Measurements from ENCODE around the gene KRTAP22-2. TPM values are rescaled to one million over a fixed set of nuclear protein-coding genes. Genes with fewer than 3 reads are reported as not detected.

Gene KRTAP22-2
- total and polyA plus RNA-seq, 10 donors = not detected

DNA sequence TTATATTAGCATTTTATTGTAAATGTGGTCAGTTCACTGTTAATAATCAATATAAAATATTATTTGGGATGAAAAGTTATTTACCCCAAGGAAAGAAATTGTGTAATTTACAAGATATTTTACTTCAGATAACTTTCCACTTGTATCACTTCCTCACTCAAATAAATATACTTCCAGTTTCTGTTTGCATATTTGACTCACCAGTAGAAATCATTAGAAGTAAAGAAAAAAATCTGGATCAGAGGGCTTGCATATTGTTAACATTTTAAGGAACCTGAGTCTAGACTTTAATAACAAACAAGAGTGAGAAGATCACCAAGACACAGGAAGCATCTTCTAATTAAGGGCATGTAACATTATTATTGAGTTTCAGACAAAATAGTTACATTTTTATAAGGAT lies 29.9 kb upstream of the KRTAP22-2 start:
- intact Hi-C loops (cut with DNase I; ENCODE audit: low total_unique reads) = no loop called here

GRCh38 chr21:30616125-30616524 lies 25.9 kb upstream of the KRTAP22-2 start, which contains the start of gene KRTAP20-1:
Gene KRTAP20-1 (plus strand): TSS chr21:30616425. CDS start chr21:30616455, 30 bp downstream.
- WGBS, 5 donors = 89 to 99% (median 94%) methylated on average over 2 of the region's 2 CpGs
- intact Hi-C loops (cut with DNase I; ENCODE audit: low total_unique reads) = no loop called here

More for the DNA sequence above, 29.9 kb upstream of the KRTAP22-2 start:
- TF ChIP-seq POLR2A (IDR thresholded peaks at IDR 0.05) (no peak), POLR2AphosphoS5 (IDR thresholded peaks at IDR 0.05) (no peak)
- TF ChIP-seq, protein P1, sequence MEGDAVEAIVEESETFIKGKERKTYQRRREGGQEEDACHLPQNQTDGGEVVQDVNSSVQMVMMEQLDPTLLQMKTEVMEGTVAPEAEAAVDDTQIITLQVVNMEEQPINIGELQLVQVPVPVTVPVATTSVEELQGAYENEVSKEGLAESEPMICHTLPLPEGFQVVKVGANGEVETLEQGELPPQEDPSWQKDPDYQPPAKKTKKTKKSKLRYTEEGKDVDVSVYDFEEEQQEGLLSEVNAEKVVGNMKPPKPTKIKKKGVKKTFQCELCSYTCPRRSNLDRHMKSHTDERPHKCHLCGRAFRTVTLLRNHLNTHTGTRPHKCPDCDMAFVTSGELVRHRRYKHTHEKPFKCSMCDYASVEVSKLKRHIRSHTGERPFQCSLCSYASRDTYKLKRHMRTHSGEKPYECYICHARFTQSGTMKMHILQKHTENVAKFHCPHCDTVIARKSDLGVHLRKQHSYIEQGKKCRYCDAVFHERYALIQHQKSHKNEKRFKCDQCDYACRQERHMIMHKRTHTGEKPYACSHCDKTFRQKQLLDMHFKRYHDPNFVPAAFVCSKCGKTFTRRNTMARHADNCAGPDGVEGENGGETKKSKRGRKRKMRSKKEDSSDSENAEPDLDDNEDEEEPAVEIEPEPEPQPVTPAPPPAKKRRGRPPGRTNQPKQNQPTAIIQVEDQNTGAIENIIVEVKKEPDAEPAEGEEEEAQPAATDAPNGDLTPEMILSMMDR (IDR thresholded peaks at IDR 0.05 in 8 of 11, conservative IDR thresholded peaks at IDR 0.05 in 3 of 11) = no peak
- H3K4me1 ChIP-seq = no peaks in the 10 kb centered on the region
- DNase-seq = no peak
- no peak overlapping the region for H3K4me3 ChIP-seq
- H3K27ac ChIP-seq = no peak overlapping the region
- peaks cover 0 to 19% (median 3%) of the 10 kb centered on the region in 8 donors for H3K9me3 ChIP-seq
- H3K36me3 ChIP-seq = no peaks in the 10 kb centered on the region
- H3K27me3 ChIP-seq (replicated peaks in 1 of 7) = no peaks in the 10 kb centered on the region

DNA sequence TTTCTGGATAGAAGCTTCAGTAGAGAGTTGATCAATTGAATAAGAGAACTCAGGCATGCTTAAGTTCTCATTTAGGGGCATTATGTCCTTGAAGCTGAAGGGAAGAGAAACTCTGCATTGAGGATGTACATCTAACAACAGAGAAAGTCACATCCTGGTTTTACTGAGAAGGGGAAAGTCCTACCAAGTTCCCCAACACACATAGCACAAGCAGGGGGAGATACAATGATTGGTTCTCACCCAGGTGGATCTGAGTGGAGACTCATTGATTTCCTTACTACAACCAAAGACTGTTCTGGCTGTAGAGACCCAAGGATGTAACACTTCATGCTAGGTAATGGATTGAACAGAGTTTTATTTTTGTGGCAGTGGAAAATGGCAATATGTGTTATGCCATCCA lies 25.0 kb upstream of the KRTAP22-2 start:
- TF ChIP-seq POLR2AphosphoS5 (IDR thresholded peaks at IDR 0.05) = no peak
- TF ChIP-seq, protein P1 (IDR thresholded peaks at IDR 0.05 in 8 of 11, conservative IDR thresholded peaks at IDR 0.05 in 3 of 11) = no peak
- no peak for TF ChIP-seq POLR2A (IDR thresholded peaks at IDR 0.05)
- H3K36me3 ChIP-seq = no peaks in the 10 kb centered on the region
- peaks cover 0 to 11% (median 0%) of the 10 kb centered on the region in 8 donors for H3K9me3 ChIP-seq
- H3K4me1 ChIP-seq = no peaks in the 10 kb centered on the region
- H3K27ac ChIP-seq = no peak overlapping the region
- intact Hi-C loops (cut with DNase I; ENCODE audit: low total_unique reads) = no loop called here
- no peak for DNase-seq
- H3K27me3 ChIP-seq (replicated peaks in 1 of 7) = no peaks in the 10 kb centered on the region
- no peak overlapping the region for H3K4me3 ChIP-seq

More at GRCh38 chr21:30616125-30616524, 25.9 kb upstream of the KRTAP22-2 start, which contains the start of gene KRTAP20-1:
- H3K9me3 ChIP-seq = peaks cover 0 to 2% (median 0%) of the 10 kb centered on the region in 8 donors
- no peaks in the 10 kb centered on the region for H3K36me3 ChIP-seq
- H3K4me3 ChIP-seq = no peak within 1 kb of the TSS
- no peak within 1 kb of the TSS for H3K27ac ChIP-seq
- no peaks in the 10 kb centered on the region for H3K4me1 ChIP-seq
- TF ChIP-seq, protein P1 (IDR thresholded peaks at IDR 0.05 in 8 of 11, conservative IDR thresholded peaks at IDR 0.05 in 3 of 11) = no peak
- TF ChIP-seq POLR2A (IDR thresholded peaks at IDR 0.05) (no peak), POLR2AphosphoS5 (IDR thresholded peaks at IDR 0.05) (no peak)
- no peak for DNase-seq
- no peaks in the 10 kb centered on the region for H3K27me3 ChIP-seq (replicated peaks in 1 of 7)

- H3K27me3 ChIP-seq (replicated peaks in 1 of 7) = no peaks in the 10 kb centered on the region
- DNase-seq = no peak
- peaks cover 0 to 11% (median 0%) of the 10 kb centered on the region in 8 donors for H3K9me3 ChIP-seq
- intact Hi-C loops (cut with DNase I; ENCODE audit: low total_unique reads) = no loop called here
- no peaks in the 10 kb centered on the region for H3K36me3 ChIP-seq
- no peak within 1 kb of the TSS for H3K27ac ChIP-seq
- H3K4me3 ChIP-seq = no peak within 1 kb of the TSS
- TF ChIP-seq POLR2A (IDR thresholded peaks at IDR 0.05) (no peak), POLR2AphosphoS5 (IDR thresholded peaks at IDR 0.05) (no peak)
- TF ChIP-seq, protein P1 (IDR thresholded peaks at IDR 0.05 in 8 of 11, conservative IDR thresholded peaks at IDR 0.05 in 3 of 11) = no peak
- WGBS, 5 donors = 68 to 85% (median 71%) methylated on average over 2 of the region's 2 CpGs
- H3K4me1 ChIP-seq = no peaks in the 10 kb centered on the region
These were observed 23.6 kb upstream of the KRTAP22-2 start, which contains the start of gene KRTAP6-1 for GRCh38 chr21:30613836-30614235. Gene KRTAP6-1 (minus strand): TSS chr21:30613930. CDS start chr21:30613904, 26 bp downstream.
